Fibroblast of peridontal ligament (primary cell): ENCODE measurements around the gene PBRM1.
"Not testable (repeated sequence)": the region's sequence is repeated elsewhere in the genome, so short reads cannot be mapped to it uniquely, and the experiment has no call there.

ENCODE experiments used
- DNase-seq: peaks from one replicate; pipeline ENCODE4 v3.0.0-alpha.2; 2010; ENCODE audit errors: extremely low read depth

PBRM1 gene

DNA sequence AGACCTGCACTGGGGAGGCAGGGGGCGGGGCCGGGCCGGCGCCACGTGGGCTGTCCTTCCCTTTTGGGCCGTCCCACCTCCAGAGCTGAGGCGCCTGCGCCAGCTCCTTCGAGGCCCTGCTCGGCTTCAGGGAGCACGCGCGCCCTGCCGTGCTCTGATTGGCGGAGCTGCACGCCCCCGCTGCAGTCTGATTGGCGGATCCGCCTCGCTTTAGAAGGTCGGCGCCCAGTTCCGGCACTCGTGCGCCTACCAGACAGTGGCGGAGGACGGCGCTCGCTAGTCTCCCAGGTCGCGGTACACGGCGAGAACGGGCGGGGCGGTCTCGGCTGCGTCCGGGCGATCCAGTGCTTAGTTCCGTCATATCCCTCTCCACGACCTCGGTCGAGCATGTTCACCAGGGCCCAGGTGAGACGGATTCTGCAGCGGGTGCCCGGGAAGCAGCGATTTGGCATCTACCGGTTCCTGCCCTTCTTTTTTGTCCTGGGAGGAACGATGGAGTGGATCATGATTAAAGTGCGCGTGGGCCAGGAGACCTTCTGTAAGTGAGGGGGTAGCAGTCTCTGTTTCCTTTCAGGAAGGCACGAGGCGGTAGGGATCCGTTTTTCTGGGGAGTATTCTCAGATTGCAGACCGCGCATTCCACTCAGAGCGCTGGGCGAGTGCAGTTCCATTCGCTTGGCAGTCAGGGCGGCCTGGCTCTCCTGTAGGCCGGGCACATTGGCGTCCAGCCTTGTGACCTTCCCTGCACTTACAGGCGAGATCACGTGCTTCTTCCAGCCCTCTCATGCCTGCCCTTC lies 149.1 kb downstream of the PBRM1 start, which contains the start of gene UQCC5:
UQCC5 (plus strand) TSS at position 237 of the 796 bp plus-strand sequence; CDS start at position 388, 151 bp downstream.
- peak; percentile 96 for DNase-seq

DNA sequence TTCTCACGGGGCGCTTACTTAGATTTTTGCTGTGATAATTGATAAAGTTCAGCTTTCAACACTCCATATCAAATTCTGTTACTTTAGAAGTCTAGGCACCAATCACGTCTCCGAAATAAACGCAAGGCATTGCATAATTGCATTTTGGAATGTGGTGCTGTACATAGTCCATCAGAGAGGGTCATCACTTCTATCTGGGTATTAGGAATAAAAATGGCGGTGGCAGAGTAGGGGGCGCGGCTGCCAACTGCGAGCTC lies 149.7 kb downstream of the PBRM1 start:
- no peak for DNase-seq

DNA sequence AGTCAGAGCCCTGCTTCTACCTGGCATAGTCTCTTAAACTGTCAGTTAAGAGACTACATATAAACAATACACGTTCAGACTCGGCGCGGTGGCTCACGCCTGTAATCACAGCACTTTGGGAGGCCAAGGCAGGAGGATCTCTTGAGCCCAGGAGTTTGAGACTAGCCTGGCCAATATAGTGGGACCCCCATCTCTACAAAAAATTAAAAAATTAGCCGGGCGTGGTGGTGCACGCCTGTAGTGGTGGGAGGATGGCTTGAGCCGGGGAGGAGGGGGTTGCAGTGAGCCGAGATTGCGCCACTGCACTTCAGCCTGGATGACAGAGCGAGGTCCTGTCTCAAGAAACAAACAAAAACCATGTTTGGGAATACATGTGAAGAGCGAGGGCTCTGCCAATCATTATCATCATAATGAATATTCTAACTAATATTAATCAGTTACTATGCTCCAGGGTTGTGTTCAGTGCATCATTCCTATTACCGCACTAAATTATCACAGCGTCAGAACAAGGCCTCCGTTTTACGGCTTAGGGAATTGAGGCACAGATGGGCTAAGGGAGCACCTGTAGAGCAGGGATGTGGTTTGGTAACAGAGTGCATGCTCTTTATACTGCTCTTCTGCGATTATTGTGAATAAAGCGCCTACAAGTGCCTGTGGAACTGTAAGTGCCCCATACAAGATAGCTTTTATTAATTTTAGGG lies 150.2 kb downstream of the PBRM1 start:
- no peak for DNase-seq

DNA sequence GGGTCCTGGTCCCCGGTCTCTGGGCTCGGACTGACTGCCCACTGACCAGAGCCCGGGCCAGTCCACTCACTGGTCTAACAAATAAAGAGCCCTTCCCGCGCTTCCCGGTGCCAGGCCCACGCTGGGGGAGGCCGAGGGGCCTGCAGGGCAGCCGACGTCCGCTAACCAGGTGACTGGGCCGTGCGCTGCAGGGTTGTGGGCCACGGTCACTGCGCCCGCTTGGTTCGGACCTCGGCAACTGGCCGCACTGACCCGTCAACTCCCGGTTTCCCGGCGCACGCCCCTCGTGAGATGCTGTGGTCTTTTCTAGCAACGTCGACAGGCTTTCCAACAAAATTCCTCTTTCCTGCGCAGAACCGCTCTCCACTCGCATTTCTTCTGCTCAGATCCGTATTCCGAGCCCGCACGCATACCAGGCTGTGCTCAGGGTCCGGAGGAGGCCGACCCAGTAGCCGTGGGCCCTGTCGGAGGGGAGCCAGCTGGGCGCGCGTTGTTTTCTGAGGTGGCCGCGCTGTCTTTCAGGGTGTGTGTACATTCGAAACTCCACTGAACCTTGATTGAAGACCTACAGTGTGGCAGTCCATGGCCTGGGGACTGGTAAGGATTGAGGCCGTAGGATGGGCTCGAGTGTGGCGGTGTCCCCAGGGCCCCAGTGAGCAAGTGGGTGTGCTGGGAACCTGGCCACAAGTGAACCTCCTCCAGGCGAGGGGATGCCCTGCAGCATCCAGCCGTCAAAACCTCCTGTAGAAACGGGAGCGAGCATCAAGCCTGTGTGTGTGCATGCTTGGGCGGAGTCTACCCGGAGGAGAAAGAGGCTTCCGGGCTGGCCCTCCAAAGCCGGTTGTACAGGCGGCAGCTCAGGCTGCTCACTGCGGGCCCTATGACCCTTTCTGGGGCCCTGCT lies 151.2 kb downstream of the PBRM1 start:
- DNase-seq = peak; percentile 42

DNA sequence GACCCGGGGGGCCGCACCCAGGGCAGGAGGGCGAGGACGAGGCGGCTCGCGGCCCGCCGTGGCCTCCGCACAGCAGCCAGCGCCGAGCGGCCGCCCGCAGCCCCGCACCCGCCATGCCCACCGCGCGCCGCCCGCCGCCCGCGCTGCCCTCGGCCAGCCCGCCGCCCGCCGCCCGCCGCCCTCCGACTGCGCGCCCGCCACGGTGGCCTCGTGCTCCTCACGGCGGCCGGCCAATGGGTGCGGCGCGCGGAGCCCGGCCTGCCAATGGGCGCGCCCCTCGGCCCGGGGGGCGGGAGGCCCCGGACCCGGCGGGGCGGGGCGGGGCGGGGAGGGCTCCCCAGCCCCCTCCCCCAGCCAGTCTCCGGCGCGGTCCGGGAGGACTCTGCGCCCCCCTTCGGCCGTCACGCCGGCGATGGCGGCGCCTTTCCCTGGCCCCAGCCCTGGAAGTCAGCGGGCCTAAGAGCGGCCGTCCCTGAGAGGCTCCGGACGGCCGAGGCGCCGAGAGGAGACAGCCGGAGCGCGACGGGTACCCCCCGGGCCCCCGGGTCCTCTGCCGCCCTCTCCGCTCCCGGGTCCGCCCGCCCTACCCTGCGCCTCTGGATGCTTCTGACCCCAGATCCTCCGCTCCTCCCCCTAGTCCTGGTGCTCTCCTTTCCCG lies 152.0 kb downstream of the PBRM1 start, which contains the start of gene NT5DC2:
NT5DC2 (minus strand) TSS at position 235 of the 658 bp plus-strand sequence; CDS start at position 115, 120 bp downstream.
- peak; percentile 42 for DNase-seq

DNA sequence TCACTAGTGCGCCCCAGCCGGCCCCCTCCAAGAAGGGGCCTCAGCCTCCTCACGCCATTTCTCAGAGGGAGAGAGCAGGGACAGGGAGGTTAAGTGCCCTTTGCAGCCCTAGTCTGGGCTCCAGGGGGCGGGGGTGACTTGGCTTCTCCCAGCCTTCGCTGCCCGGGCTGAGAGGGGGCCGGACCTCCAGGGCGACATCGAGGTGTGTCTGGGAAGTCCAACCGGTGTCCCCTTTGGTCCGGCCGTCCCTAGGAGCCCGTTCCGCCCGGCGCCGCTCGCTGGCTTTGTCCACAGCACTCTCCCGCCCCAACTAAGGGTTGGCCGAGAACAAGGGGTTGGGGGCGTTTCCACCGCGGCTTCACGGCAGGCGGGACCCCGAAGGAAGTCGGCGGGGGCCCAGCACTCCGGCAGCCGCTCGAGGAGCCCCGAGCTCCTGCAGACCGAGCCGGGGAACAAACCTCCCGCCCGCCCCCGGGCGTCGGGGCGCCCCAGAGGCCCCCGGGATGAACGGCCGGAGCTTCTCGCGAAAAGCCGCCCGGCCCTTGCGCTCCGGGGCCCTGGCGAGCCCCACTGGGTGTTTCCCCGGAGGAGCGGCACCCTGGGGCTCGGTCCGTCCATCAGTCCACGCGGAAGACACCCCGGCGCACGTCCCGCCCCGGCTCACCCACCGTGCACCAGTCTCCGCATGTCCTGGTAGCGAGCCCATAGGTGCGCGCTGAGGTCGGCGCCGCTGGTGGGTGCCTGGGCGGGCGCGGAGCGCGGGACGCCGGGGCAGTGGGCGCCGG lies 152.7 kb downstream of the PBRM1 start:
- no peak for DNase-seq

DNA sequence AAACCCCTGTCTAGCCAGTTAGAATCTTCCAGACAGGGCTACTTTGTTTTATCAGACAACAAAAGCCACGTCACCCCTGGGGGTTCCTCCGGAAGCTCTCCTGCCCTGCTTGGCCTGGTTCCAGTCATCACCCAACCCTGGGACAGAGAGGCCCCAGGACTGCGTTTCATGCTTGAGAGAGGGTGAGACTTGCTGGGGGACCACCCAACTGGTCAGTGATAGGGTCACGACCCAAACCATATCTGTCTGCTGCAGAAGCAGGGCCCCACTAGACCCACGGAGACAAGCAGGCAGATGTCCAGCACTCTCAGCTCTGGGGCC lies 153.2 kb downstream of the PBRM1 start:
- DNase-seq = no peak

DNA sequence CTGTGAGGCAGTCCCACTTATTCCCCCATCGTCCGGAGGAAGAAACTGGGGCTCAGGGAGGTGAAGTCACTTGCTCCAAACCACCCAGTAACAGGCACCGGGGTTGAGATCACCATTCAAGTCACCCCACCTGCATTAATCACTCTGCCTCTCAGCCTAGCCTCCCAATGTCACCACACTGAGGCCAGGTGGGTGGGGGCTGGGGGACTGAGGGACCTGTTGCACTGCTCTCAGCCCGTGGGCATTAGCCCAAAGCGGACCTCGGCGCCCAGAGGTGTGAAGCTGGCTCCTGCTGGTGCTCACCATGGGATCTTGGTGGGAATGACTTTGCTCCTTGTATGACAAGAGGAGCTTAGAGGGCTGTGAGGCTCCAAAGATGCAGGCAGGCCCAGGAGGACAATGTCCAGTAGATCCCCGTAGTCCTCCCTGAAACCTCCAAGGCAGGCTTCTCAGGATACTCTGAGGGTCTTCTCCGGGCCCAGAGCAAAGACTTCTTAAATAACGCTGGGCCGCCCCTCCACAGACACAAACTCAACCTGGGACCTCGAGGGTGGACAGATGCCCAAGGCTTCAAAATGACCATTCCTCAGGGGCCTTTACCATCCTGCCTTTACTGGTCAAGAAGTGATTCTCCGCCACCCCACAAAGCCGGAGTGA lies 153.7 kb downstream of the PBRM1 start:
- no peak for DNase-seq

DNA sequence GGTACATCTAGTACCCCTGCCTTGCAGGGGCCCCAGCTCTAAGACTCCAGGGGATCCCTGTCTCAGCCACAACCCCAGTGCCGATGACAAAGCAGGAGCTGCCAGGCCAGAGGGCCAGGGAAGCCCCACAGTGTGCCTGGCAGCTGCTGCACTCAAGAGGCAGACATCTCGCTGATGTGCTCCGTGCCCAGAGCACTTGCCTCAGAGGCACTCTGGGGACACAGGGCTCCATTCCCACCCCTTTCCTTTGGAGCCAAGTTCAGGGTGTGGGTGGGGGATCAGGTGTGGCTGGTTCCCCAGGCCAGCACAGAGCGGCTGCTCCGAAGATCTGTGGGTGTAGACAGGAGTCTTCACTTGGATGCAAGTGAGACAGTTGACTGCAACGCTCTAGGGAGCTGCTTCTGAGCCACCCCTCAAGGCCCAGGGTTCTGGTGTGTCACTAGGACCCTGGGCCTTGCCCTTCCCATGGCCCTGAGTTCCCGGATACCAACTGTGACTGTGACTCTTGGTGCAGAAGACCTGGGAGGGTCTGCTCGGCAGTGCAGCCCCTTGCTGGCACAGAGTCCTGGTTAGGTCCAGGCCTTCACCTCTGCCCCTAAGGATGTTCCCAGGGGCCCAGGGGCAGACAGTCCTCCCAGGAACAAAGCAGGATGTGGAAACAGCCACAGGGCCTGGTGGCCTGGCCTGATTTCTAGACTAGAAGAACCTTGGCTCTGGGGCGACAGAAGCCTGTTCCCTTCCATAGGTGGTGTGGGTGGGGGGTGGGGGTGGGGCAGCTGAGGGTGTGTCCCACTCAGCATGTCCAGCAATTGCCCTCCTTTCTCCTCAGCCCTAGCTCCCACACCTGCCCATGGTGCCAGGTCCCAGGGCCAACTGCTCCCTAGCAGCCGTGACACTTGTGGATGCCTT lies 154.5 kb downstream of the PBRM1 start:
- no peak for DNase-seq

DNA sequence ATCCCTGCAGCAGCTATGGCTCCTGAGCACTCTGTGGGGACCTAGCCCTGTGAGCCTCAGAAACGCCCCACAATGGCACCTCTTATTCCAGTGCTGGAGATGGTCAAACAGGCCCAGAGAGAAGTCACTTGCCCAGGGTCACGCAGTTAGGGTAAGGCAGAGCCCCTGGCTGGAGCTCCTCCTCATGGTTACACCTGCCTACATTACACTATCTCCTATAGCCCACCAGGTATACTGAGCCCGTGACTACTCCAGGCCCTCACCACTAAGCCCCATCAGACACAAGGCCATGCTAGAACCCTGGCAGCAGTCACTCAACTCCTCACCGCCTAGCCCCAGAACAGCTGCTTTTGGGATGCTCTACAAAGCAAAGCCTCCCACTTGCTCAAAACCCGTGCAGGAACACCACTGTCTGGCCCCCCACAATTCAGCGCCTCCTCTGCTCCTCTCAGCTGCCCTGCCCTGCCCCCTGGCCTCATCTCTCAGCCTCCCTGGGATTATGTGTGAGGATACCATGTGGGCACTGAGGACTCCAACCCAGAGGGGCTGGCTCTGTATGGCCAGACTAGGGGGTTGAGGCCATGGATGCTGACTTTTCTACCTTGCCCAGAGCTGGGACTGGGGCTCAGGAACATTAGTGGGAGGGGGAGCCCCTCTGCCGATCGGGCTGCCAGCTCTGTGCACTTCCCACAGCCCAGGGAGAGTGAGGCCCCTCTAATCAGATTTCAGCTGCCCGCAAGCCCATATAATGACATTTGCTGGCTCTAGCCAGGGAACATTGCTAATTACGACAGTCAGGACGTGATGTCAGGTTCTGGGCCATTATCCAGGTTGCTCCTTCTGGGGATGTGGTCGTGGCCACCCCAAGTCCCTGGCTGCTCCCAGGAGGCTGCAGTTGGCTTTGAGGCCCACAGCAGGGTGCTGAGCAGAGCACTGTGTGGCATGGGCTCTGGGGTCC lies 156.1 kb downstream of the PBRM1 start:
- no peak for DNase-seq

DNA sequence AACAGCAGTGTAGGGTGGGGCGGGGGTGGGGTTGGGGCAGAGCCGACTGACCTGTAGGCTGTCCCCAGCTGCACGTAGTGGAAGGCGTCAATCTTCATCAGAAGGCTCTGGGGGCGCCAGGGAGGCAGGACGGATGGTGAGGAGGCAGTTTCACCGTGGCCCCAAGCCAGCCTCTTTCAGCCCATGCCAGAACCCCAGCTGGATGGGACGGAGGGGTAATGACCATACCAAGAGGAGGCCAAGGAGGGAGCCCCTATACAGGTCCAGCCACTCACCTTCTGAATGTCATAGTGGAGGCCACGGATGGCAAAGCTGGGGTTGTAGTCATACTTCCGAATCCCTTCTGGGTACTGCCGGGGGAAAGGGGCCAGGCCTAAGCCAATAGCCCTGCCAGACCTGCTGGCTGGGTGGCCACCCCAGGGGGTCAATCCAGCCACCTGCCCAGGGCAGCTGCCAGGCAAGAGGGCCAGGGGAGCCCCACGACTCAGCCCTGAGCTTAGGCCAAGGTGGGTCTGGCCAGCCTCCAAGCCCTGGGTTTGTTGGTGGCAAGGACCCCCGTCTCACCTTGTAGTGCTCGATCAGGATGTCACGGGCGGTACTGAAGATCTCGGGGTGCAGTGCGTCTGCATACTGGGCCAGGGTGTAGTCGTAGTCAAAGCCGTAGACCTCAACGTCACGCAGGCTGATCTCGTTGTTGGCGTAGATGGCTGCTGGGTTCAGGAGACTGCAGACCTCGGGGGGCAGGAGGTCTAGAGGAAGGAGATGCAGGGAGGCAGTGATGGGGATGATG lies 156.9 kb downstream of the PBRM1 start:
- DNase-seq = no peak

DNA sequence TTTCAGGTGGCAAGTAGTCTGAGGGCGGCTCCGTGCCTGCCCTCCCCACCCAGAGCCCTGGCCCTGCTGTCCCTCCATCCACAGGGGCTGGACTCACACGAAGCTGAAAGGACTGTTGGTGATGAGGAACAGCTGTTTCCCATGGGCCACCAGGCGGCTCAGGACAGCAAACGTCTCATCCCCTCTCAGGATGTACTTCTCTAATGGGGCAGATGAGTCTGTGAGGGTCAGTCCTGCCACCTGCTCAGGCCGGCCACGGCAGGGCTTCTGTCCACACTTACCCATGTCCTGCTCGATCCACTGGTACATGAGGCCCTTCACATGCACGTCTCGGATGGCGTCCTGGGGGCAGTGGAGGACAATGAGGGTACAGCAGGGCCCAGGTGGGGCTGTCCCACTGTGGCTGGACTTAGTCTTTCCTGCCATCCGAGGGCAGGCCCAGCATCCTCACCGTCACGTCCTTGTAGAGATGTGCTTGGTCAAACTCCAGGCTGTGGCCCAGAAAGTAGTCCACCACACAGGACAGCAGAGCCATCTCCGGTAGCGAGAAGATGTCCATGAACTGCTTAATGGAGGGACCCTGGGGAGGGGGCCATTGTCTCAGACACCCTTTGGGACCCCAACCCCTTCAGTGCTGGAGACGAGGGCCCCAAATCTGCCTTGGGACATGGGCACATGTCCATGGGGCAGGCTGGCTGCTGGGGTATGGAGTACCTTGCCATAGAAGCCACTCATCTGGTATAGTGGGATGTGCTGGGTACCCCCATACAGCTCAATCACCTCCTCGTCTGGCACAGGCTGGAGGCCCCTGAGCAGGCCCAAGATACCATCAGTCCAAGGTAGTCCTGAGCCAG lies 157.8 kb downstream of the PBRM1 start:
- DNase-seq = no peak

DNA sequence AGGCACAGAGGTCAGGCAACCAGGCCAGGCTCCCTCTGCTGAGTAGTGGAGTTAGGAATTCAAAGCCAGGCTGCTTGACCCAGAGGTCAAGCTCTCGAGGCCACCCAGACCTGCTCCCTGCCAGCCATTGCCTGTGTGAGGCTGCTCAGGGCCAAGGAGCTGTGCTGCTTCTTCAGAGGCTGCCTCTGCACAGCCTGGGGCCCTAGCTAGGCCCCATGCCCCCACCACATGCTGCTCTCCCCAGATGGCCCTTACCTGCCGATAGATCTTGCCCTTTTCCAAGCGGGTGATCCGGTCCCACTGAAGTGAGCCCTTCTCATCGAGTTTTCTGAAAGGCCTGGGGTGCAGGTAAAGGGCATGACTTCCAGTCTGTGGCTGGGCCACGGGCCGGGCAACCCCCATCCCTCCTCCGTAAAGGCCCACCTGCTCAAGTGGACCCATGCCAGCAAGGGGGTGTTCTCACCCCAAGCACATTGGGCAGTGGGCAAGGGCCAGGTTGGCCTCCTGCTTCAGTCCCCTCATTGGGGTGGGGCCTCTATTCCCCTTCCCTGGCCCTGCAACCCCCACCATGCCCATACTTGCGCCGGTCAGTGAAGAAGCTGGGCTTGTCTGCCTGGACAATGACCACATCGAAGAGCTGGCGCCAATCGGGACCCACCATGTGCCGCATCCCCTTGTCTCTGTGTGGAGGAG lies 158.5 kb downstream of the PBRM1 start:
- no peak for DNase-seq

DNA sequence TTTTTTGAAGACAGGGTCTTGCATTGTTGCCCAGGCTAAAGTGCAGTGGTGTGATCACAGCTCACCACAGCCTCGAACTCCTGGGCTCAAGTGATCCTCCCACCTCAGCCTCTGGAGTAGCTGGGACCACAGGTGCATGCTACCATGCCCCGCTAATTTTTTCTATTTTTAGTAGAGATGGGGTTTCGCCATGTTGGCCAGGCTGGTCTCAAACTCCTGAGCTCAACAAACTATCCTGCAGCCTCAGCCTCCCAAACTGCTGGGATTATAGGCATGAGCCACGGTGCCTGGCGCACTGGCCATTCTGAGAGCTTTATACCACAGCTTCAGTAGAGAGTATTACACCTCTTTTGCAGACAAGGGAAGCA lies 159.1 kb downstream of the PBRM1 start:
- DNase-seq = not testable (repeated sequence)

DNA sequence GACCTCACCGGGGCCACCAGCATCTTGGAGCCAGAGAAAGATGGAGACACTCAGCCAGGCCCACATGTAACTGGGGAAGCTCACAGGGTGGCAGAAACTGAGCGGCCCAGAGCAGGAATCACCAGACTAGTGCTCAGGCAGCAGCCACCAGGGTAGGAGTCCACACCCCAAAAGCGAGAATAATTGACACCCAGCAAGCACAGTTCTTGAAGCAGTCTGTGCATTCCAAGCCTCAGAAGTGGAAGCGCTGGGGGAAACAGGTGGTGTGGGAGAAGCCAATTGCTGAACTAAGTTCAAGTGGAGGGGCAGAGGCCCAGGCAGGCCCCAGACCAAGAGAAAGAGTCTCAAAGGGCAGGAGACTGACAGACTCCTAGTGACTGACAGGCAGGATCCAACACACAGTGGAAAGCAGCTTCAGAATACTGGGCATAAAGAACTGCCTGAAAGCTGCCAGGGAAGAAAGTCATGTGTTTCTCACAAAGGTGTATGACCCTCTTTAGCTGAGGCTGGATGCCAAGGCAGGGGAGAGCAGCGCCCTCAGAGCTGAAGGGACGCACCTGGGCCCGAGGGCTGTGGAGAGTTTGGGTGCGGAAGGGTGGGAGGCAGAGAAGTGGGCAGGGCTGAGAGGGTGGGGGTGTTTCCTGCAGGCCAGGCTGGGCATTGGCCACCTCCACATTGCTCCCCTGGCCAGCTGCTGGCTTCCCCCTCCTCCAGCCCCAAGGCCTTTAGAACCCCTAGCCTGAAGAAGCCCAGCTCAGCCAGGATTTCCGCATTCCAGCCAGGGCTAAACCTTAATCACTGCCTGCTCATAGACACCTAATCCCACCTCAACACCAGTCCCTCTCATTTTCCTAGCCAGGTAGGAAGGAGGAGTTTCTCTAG lies 159.8 kb downstream of the PBRM1 start:
- no peak for DNase-seq
